HepG2 (cell line): ENCODE data around the gene CDH22. TPM values are rescaled to one million over a fixed set of nuclear protein-coding genes. Genes with fewer than 3 reads are reported as not detected.

ENCODE experiments used
- ATAC-seq: fragments of 200-7000 bp; cut with Tn5 transposase; 3 replicates; pipeline ENCODE4 v1.9.1; 2020; ENCODE audit warnings: mild to moderate bottlenecking, moderate library complexity
- BruUV-seq: library from RNA; stranded (reverse); fragments of 400-500 nt; replicated peaks from 2 replicates; lab custom pipeline; 2021; lab: Mats Ljungman, UMichigan
- CTCF ChIA-PET: fragments of 300-600 bp; formaldehyde crosslinking; extraction: SDS; loops from one replicate; lab custom pipeline; 2021; ENCODE audit warnings: low total read pairs, inconsistent platforms, low intra/inter-chr PET ratio; lab: Yijun Ruan, JAX
- POLR2A ChIA-PET: fragments of 350-600 bp; sonication (Branson Sonifier 250); formaldehyde crosslinking; loops from one replicate; lab custom pipeline; 2020; ENCODE audit warnings: antibody characterized with exemption, inconsistent platforms; lab: Yijun Ruan, JAX
- DNase-seq: peaks from one replicate; pipeline ENCODE4 v3.0.0-alpha.2; 2015; ENCODE audit warnings: low spot score
- FAIRE-seq: peaks from 3 replicates; lab custom pipeline; 2011; peaks lifted over from hg19 to GRCh38; lab: Jason Lieb, UNC
- H2AFZ ChIP-seq: one replicate; pipeline ENCODE4 v1.6.1; 2011; ENCODE audit warnings: low read length, inconsistent platforms
- H3K27ac ChIP-seq: fragments of 300-600 bp; 3 replicates; pipeline ENCODE4 v1.8.0; 2011; ENCODE audit warnings: mixed run types, mild to moderate bottlenecking, mixed read lengths, low read length, inconsistent platforms; ENCODE audit not compliant: insufficient read depth; ENCODE audit errors: extremely low read length
- H3K27me3 ChIP-seq, 2 experiments: fragments of 200-600 bp in 1 of 2; 2 replicates in 1 of 2; 3 replicates in 1 of 2; pipeline versions ENCODE4 v1.6.0 to v1.8.0; 2011; ENCODE audit warnings: low read length in 2 of 2, mild to moderate bottlenecking in 2 of 2, moderate library complexity in 2 of 2, inconsistent platforms in 1 of 2; ENCODE audit not compliant: insufficient read depth in 2 of 2, control insufficient read depth in 1 of 2
- H3K36me3 ChIP-seq, 2 experiments: fragments of 200-600 bp in 1 of 2; replicated peaks in 1 of 2; 2 replicates in 1 of 2; 3 replicates in 1 of 2; pipeline versions ENCODE4 v1.5.1 to v1.8.0; 2011; ENCODE audit warnings: low read length in 2 of 2, inconsistent platforms in 1 of 2; ENCODE audit not compliant: insufficient read depth in 2 of 2, control insufficient read depth in 1 of 2
- H3K4me1 ChIP-seq: 2 replicates; pipeline ENCODE4 v1.5.1; 2012; ENCODE audit warnings: low read length, inconsistent platforms; ENCODE audit not compliant: insufficient read depth
- H3K4me2 ChIP-seq: 2 replicates; pipeline ENCODE4 v1.6.0; 2011; ENCODE audit warnings: low read depth, low read length, inconsistent platforms
- H3K4me3 ChIP-seq, 3 experiments: fragments of 200-600 bp in 1 of 3; sonication (generic), shearing (Covaris generic) in 1 of 3; replicated peaks in 1 of 3; 2 replicates each; pipeline ENCODE4 v1.5.1; 2011 to 2016; ENCODE audit warnings: low read length in 3 of 3, inconsistent platforms in 2 of 3, low read depth in 2 of 3, mild to moderate bottlenecking in 2 of 3, control low read depth in 1 of 3, mixed read lengths in 1 of 3; ENCODE audit not compliant: insufficient read depth in 1 of 3
- H3K79me2 ChIP-seq: one replicate; pipeline ENCODE4 v1.6.1; 2011; ENCODE audit warnings: low read length, inconsistent platforms; ENCODE audit not compliant: insufficient read depth
- H3K9ac ChIP-seq: 2 replicates; pipeline ENCODE4 v1.6.0; 2011; ENCODE audit warnings: mild to moderate bottlenecking, low read depth, low read length, inconsistent platforms; ENCODE audit not compliant: insufficient read depth
- H3K9me3 ChIP-seq: 2 replicates; pipeline ENCODE4 v1.5.1; 2012; ENCODE audit warnings: mild to moderate bottlenecking, low read length
- H4K20me1 ChIP-seq: 2 replicates; pipeline ENCODE4 v1.6.0; 2011; ENCODE audit warnings: inconsistent platforms, mild to moderate bottlenecking, low read length, moderate library complexity; ENCODE audit not compliant: insufficient read depth
- IKZF1 ChIP-seq: fragments of 450-650 bp; IDR thresholded peaks from 2 replicates; pipeline ENCODE4 v1.7.1; 2016
- MED1 ChIP-seq: sonication (generic); formaldehyde crosslinking; IDR thresholded peaks from 2 replicates; pipeline ENCODE4 v1.4.0; 2020; ENCODE audit warnings: missing genetic modification reagents
- PAF1 ChIP-seq: IDR thresholded peaks from 2 replicates; pipeline ENCODE4 v1.6.1; 2016; ENCODE audit warnings: missing genetic modification reagents, missing compliant biosample characterization
- U2AF2 ChIP-seq: fragments of 200-400 bp; formaldehyde crosslinking; IDR thresholded peaks from 2 replicates; pipeline ENCODE4 v1.6.1; 2017; ENCODE audit warnings: low read depth, mild to moderate bottlenecking, low read length
- ZBTB20 ChIP-seq: sonication (generic); formaldehyde crosslinking; IDR thresholded peaks from 2 replicates; pipeline ENCODE4 v1.8.1; 2023; ENCODE audit warnings: missing genetic modification reagents, low read depth, mild to moderate bottlenecking, borderline replicate concordance
- ZNF496 ChIP-seq: sonication (generic); formaldehyde crosslinking; IDR thresholded peaks from 2 replicates; pipeline ENCODE4 v1.8.1; 2023; ENCODE audit warnings: mild to moderate bottlenecking, moderate library complexity, missing genetic modification reagents; ENCODE audit not compliant: insufficient replicate concordance
- ZNF563 ChIP-seq: sonication (generic); formaldehyde crosslinking; IDR thresholded peaks from 2 replicates; pipeline ENCODE4 v1.8.0; 2022; ENCODE audit warnings: mild to moderate bottlenecking, moderate library complexity, missing genetic modification reagents
- WGBS: methylation state at CpG from one replicate; pipeline ENCODE4 v1.1.6; 2017; ENCODE audit warnings: low lambda C conversion rate; 5-methylcytosine and 5-hydroxymethylcytosine counted together
- in situ Hi-C: cut with HindIII; loops from 2 replicates; pipeline ENCODE4 v1.10.0; 2017; ENCODE audit warnings: low pct_unique_long_range_greater_than_20kb; ENCODE audit not compliant: extremely low pct_ligation_motif_present
- intact Hi-C: fragments of 100-400 bp; cut with micrococcal nuclease; formaldehyde crosslinking; loops from one replicate; pipeline ENCODE4 v1.10.0; 2022; ENCODE audit not compliant: unreplicated experiment
- polyA plus RNA-seq, 8 experiments: library from polyadenylated mRNA; depleted of rRNA in 3 of 8; stranded (reverse) in 7 of 8; unstranded in 1 of 8; fragments of >200 nt; fragmentation: Illumina TruSeq in 4 of 8; extraction: Trizol in 4 of 8; gene quantifications; 2 replicates each; pipeline versions ENCODE4 v1.2.1 to v1.2.3, GENCODE V29; 2011 to 2016; ENCODE audit warnings: low read depth in 4 of 8, missing spikeins in 1 of 8, mixed read lengths in 1 of 8; ENCODE audit not compliant: insufficient read depth in 1 of 8
- total RNA-seq, 5 experiments: library from RNA; depleted of rRNA; stranded (reverse); fragments of >200 nt; fragmentation: Illumina TruSeq; extraction: Trizol; gene quantifications; 2 replicates each; pipeline ENCODE4 v1.2.3, GENCODE V29; 2016; ENCODE audit warnings: low read depth in 1 of 5
- TF ChIP-seq, protein P1 (sequence below): sonication (generic); formaldehyde crosslinking; IDR thresholded peaks from 2 replicates; pipeline ENCODE4 v1.5.0; 2020; ENCODE audit warnings: mild to moderate bottlenecking, missing genetic modification reagents
- TF ChIP-seq, protein P2 (sequence below): sonication (generic); formaldehyde crosslinking; IDR thresholded peaks from 2 replicates; pipeline ENCODE4 v1.5.0; 2020; ENCODE audit warnings: missing genetic modification reagents
- TF ChIP-seq, protein P3 (sequence below), 2 experiments: sonication (generic) in 1 of 2; formaldehyde crosslinking in 1 of 2; IDR thresholded peaks; 2 replicates each; pipeline versions ENCODE4 v1.4.0 to v1.6.1; 2016 to 2020; ENCODE audit warnings: borderline replicate concordance in 1 of 2, low read depth in 1 of 2, mild to moderate bottlenecking in 1 of 2, missing genetic modification reagents in 1 of 2

CDH22 gene
- total and polyA plus RNA-seq, 2 of the 13 experiments (the other 11 are each of a cell fraction or from before 2014, with no cell fraction given): not detected

DNA sequence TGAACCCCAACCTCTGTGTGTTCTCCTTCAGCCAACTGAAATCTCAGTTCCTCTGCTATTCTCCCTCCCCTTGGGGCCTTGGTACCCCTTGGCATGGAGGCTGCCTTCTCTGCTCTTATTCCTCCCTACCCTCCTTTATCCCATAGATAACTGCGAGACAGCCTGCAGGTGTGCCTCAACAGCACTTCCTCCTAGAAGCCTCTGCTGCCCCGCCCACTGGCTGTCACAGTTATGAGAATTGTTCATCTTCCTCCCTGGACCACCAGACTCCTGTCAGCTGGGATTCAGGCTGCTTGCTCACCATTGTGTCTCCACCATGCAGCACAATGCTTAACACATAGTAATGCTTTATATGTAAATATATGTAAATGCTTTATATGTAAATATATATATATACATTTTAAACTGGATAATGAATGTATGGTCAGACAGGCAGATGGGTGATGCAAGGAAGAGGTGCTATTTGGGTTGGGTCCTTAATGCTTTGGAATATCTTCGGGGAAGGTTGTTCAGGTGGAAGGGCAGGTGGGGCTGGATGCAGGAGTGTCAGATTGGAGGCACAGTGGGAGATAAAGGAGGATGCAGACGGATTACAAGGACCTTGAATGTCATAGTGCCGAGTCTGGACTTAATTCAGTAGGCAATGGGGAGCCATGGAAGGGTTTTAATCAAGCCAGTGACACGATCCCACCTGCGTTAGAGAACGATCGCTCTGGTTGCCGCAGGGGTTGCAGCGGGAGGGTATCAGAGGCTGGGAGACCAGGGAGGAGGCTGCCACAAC lies 4.9 kb downstream of the CDH22 start:
- no peak overlapping the region for H3K4me3 ChIP-seq
- WGBS: 1% methylated on average over 11 of the region's 11 CpGs
- H3K9me3 ChIP-seq: no peaks in the 10 kb centered on the region
- no peaks in the 10 kb centered on the region for H3K4me1 ChIP-seq
- DNase-seq (no peak), ATAC-seq (no peak), FAIRE-seq (no peak)
- no TSS peak for BruUV-seq
- H2AFZ ChIP-seq: no peak overlapping the region
- H3K4me2 ChIP-seq: no peak overlapping the region
- no peaks in the 10 kb centered on the region for H3K79me2 ChIP-seq
- H4K20me1 ChIP-seq: peaks cover 8% of the 10 kb centered on the region; the same call in 1 of the 2 replicates
- CTCF ChIA-PET: no interaction called here
- no peaks in the 10 kb centered on the region for H3K36me3 ChIP-seq
- H3K9ac ChIP-seq: no peak overlapping the region
- H3K27ac ChIP-seq: no peak overlapping the region
- intact Hi-C loops: no loop called here
- TF ChIP-seq PAF1 (CRISPR knock-in tag) (no peak), ZNF496 (CRISPR knock-in tag) (no peak)
- in situ Hi-C loops: no loop called here
- POLR2A ChIA-PET: no interaction called here
- peaks cover 39 to 69% of the 10 kb centered on the region in 2 experiments; a peak in 4 of 5 replicates for H3K27me3 ChIP-seq

DNA sequence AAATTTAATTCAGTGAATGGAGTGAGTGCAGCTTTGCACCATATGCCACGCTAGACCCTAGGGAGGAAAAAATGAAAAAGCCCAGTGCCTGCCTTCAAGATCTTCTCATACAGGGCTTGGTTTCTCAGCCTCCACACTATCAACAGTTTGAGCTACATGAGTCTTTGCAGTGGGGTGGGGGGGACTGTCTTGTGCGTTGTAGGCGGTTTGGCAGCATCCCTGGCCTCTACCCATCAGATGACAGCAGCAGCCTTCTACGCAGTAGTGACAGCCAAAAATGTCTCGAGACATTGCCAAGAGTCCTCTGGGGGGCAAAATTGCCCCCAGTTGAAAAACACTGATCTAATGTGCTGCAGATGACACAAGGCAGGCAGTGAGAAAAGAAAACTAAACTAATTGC lies 6.2 kb downstream of the CDH22 start:
- POLR2A ChIA-PET: no interaction called here
- Histone ChIP-seq H2AFZ (no peak overlapping the region), H3K27me3 (peaks cover 38 to 70% of the 10 kb centered on the region in 2 experiments; a peak in 4 of 5 replicates), H3K4me1 (no peaks in the 10 kb centered on the region), H3K36me3 (no peaks in the 10 kb centered on the region), H4K20me1 (peaks cover 8% of the 10 kb centered on the region; the same call in 1 of the 2 replicates), H3K4me2 (no peak overlapping the region), H3K9ac (no peak overlapping the region), H3K79me2 (no peaks in the 10 kb centered on the region), H3K27ac (no peak overlapping the region), H3K9me3 (no peaks in the 10 kb centered on the region), H3K4me3 (no peak overlapping the region)
- intact Hi-C loops (no loop called here), in situ Hi-C loops (no loop called here)
- ATAC-seq (no peak), DNase-seq (no peak), FAIRE-seq (no peak)
- BruUV-seq: no TSS peak
- CTCF ChIA-PET: no interaction called here
- 3% methylated on average over 5 of the region's 5 CpGs for WGBS
- TF ChIP-seq U2AF2 (no peak), ZBTB20 (no peak), MED1 (no peak), ZNF563 (CRISPR knock-in tag) (no peak), IKZF1 (no peak)
- TF ChIP-seq, protein P1, sequence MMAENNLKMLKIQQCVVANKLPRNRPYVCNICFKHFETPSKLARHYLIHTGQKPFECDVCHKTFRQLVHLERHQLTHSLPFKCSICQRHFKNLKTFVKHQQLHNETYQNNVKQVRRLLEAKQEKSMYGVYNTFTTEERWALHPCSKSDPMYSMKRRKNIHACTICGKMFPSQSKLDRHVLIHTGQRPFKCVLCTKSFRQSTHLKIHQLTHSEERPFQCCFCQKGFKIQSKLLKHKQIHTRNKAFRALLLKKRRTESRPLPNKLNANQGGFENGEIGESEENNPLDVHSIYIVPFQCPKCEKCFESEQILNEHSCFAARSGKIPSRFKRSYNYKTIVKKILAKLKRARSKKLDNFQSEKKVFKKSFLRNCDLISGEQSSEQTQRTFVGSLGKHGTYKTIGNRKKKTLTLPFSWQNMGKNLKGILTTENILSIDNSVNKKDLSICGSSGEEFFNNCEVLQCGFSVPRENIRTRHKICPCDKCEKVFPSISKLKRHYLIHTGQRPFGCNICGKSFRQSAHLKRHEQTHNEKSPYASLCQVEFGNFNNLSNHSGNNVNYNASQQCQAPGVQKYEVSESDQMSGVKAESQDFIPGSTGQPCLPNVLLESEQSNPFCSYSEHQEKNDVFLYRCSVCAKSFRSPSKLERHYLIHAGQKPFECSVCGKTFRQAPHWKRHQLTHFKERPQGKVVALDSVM (CRISPR knock-in tag): no peak
- TF ChIP-seq, protein P2, sequence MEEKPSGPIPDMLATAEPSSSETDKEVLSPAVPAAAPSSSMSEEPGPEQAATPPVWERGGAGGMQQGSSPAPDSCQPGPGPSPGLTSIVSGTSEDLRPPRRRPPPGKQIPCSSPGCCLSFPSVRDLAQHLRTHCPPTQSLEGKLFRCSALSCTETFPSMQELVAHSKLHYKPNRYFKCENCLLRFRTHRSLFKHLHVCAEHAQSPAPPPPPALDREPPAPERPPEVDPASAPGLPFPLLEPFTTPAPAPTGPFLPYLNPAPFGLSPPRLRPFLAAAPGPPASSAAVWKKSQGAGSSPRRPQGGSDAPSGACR: no peak
- TF ChIP-seq, protein P3, sequence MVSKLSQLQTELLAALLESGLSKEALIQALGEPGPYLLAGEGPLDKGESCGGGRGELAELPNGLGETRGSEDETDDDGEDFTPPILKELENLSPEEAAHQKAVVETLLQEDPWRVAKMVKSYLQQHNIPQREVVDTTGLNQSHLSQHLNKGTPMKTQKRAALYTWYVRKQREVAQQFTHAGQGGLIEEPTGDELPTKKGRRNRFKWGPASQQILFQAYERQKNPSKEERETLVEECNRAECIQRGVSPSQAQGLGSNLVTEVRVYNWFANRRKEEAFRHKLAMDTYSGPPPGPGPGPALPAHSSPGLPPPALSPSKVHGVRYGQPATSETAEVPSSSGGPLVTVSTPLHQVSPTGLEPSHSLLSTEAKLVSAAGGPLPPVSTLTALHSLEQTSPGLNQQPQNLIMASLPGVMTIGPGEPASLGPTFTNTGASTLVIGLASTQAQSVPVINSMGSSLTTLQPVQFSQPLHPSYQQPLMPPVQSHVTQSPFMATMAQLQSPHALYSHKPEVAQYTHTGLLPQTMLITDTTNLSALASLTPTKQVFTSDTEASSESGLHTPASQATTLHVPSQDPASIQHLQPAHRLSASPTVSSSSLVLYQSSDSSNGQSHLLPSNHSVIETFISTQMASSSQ (IDR thresholded peaks at IDR 0.05; ENCODE audit: low read depth): no peak
- TF ChIP-seq, protein P3 (CRISPR knock-in tag; IDR thresholded peaks at IDR 0.05; ENCODE audit: borderline replicate concordance): no peak
